Measurements from ENCODE around the gene BAAT. TPM values are rescaled to one million over a fixed set of nuclear protein-coding genes. Genes with fewer than 3 reads are reported as not detected.

Gene BAAT
- total RNA-seq, 2 donors from 2014 or later: 0.16 TPM; not detected in 1

- no peak for ATAC-seq
- intact Hi-C loops (cut with DNase I): loop anchor here in 1 of 2 donors (5.0 kb wide), 1 partner anchor 47 kb away; no protein-coding TSS in a partner anchor
- DNase-seq: peak; percentile 27
Observed at GRCh38 chr9:101400120-101400519, 15.3 kb upstream of the BAAT start.

DNA sequence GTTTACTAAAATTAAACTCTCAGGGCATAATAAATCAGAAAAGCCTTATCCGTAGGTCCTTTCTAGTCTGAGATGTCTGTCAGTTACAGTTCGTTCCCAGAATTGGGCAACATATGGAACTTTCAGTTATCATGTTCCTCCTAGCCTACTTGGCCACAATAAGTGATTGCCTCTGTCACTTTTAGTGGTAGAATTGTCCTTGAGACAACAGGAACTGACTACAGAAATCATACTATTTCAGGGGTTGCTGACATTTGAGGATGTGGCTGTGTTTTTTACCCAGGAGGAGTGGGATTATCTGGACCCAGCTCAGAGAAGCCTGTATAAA, 14.8 kb upstream of the BAAT start:
- intact Hi-C loops (cut with DNase I): loop anchor here in 1 of 2 donors (10.0 kb wide), 1 partner anchor 135 kb away; the partner anchor contains the start of gene RNF20
- DNase-seq (no peak), ATAC-seq (no peak)

GRCh38 chr9:101398930-101399642, 14.3 kb upstream of the BAAT start:
- DNase-seq (no peak), ATAC-seq (peak; percentile 23 to 28)
- intact Hi-C loops (cut with DNase I): loop anchor here in 1 of 2 donors (10.0 kb wide), 1 partner anchor 136 kb away; the partner anchor contains the start of gene RNF20

DNA sequence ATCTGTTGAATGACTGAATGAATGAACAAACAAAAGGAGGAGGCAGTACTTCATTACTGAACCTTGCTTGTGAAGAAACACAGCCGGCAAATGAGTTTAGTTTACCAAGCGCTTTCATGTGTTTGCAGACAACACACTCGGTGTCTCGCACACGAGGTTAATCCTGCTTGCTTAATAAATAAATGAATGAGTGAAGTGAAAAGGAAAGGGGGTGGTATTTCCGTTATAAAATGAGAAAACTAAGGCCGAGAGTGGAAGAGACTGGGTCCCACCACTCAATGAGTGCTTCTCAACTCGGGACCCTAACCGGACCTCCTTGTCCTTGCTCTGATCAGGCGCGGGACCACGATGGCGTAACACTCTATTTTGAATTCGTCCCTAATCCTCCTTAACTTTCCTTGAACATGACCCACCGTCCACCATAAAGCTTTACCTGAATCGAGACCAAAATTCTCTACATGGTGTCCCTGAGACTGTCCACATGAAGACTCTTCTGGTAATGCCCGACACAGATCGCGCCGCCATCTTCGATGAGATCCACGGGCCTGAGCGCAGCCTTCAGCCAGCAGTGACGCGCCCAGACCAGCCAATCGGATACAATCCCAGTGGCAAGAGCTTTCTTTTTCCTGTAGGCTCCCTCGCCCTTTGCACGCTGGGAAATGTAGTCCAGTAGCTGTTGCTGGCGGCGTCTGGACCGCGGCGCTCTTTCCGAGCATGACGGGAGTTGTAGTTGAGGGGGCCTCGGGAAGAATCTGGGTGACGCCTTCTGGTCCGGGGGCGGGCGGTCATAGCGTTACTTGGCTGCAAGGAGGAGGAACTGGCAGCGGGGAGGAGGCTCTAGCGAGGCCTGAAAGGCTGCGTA, 13.5 kb upstream of the BAAT start, which contains the start of the genes MRPL50 and ZNF189:
TSS of gene MRPL50 (minus strand) at position 551 of the 862 bp plus-strand sequence. CDS start at position 525, 26 bp downstream.
TSS of gene ZNF189 (plus strand) at position 784 of the 862 bp plus-strand sequence. CDS start 306 bp downstream, outside the sequence.
- DNase-seq (peak; percentile 99), ATAC-seq (peak; percentile 98 to 99)
- intact Hi-C loops (cut with DNase I): loop anchor here in 1 of 2 donors (10.0 kb wide), 1 partner anchor 137 kb away; the partner anchor contains the start of gene RNF20

- DNase-seq (no peak), ATAC-seq (no peak)
- intact Hi-C loops (cut with DNase I): loop anchor here in 1 of 2 donors (10.0 kb wide), 1 partner anchor 137 kb away; the partner anchor contains the start of gene RNF20
Observed at GRCh38 chr9:101397746-101398067, 12.9 kb upstream of the BAAT start.

GRCh38 chr9:101394687-101395086, 9.9 kb upstream of the BAAT start:
- intact Hi-C loops (cut with DNase I): loop anchor here in 1 of 2 donors (10.0 kb wide), 1 partner anchor 140 kb away; the partner anchor contains the start of gene RNF20
- ATAC-seq (no peak), DNase-seq (no peak)

DNA sequence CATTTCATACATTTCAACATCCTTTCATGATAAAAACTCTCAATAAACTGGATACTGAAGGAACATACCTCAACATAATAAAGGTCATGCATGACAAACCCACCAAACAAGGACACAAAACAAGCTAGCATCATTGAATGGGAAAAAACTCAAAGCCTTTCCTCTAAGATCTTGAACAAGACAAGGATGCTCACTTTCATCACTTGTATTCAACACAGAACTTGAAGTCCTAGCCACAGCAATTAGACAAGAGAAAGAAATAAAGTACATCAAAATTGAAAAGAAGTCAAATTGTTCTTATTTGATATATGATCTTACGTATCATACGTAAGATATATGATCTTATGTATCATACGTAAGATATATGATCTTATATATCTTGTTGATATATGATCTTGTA, 8.3 kb upstream of the BAAT start:
- ATAC-seq: no peak
- intact Hi-C loops (cut with DNase I): loop anchor here in 1 of 2 donors (10.0 kb wide), 1 partner anchor 142 kb away; the partner anchor contains the start of gene RNF20
- no peak for DNase-seq

- ATAC-seq: no peak
- DNase-seq: no peak
- intact Hi-C loops (cut with DNase I): no loop called here
Observed at GRCh38 chr9:101388507-101388993, 3.7 kb upstream of the BAAT start.

DNA sequence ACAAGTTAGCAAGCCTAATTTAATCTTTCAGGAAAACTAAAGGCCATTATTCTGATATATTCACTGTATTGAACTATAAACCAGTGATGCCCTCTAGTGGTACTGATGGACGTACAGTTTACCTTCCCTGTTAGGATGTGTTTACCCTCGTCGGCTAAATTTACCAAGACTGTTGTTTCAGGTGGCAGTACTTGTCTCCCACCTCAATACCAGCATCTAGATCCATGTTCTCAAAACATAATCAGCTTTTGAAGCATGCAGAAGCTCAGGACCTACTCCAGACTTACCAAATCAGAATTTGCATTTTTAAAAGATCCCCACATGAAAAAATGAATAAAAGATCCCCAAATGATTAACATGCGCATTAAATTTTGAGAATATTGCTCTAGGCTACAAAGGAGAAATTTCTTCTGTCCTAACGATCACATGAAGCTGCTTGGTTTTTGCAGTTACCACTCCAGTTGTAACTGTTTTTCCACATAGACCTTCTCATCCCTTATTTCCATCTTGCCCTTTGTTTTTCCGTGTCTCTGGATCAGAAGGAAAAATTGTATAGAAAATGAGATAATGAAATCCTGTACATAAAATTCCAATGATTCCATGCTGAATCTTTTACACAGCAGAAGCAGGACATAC, 3.2 kb upstream of the BAAT start:
- ATAC-seq: peak in 1 of 2 donors; percentile 56
- DNase-seq: no peak
- intact Hi-C loops (cut with DNase I): no loop called here

DNA sequence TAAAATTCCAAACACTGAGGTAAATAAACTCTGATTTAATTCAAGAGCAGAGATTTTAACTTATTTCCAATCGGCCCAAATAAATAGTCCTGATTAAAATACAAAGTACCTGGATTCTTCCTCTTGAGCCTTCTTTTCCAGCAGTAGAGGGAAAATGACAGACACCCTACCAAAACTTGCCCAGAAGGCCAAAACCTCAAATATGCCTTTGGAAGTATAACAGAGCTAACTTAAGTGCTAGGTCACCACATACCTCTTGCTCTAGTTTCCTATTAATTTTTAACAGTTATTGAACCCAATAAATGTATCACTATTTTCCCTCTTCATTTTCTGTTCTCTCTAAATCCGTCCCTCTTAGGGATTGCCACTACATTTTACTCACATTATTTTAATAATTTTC, 1.4 kb downstream of the BAAT start:
- DNase-seq (no peak), ATAC-seq (no peak)
- intact Hi-C loops (cut with DNase I): no loop called here

DNA sequence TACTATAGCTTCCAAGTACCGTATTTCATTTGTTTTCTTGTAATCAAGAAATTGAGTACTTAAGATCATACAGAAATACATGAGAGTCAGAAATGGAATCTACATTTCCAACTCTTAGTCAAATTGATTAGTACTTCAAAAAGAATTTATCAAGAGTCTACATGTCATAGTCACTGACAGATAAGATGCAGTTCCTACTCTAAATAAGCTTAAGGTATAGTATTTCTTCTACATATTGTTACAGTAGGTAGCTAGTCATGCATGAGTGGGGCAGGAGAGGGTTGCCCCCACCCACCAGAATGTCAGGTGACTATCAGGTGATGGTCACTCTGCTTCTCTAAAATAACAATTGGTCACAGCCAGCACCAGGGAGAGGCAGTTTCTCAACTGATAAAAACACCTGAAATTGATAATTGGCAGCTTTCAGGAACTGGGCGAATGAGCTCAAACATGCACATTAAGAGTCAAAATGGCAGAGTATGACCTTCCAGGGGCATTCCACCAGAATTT, 2.9 kb downstream of the BAAT start:
- no peak for ATAC-seq
- intact Hi-C loops (cut with DNase I): no loop called here
- no peak for DNase-seq

DNA sequence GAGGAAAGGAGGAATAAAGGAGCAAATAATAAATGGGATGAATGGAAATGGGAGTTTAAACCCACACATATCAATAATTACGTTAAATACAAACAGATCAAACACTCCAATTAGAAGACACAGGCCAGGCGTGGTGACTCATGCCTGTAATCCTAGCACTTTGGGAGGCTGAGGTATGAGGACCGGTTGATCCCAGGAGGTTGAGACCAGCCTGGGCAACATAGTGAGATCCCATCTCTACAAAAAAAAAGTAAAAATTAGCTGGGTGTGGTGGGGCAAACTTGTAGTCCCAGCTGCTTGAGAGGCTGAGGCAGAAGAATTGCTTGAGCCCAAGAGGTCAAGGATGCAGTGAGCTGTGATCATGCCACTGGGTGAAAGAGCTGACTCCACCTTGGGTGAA, 3.7 kb downstream of the BAAT start:
- intact Hi-C loops (cut with DNase I): no loop called here
- DNase-seq: no peak
- no peak for ATAC-seq

- DNase-seq: no peak
- no peak for ATAC-seq
- intact Hi-C loops (cut with DNase I): no loop called here
Observed at GRCh38 chr9:101380295-101380694, 4.5 kb downstream of the BAAT start.

DNA sequence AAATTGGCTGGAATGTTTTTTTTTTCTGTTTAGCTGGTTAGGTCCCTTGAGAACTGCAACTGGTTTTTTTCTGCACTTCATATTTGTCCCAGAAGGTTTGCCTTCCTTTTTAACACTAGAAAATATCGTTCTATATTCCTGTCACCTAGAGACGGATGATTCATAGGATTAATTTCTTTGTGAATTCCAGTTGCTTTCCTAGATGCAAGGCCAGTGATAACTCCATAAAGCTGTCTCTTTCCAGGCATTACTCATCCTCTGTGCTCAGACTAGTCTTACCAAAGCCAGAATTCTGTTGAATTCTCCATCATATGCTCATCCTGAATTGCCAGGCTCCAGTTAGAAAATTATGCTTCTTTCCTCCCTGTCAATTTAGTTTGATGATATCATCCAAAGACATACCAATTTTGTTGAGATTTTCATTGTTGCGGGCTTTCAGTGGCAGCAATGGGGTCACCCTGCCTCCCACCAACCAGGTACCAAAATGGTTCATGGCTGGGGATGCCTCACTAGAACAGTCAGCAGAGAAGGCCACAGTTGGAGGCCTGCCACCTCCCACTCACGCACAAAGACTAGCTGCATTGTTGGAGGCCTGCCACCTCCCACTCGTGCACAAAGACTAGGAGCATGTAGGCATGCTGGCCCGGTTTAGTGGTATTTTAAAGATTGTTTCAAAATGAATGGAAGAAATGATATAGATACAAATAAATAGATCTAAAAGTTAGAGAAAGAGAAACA, 8.5 kb downstream of the BAAT start:
- intact Hi-C loops (cut with DNase I): no loop called here
- no peak for DNase-seq
- ATAC-seq: no peak

- ATAC-seq: no peak
- DNase-seq: no peak
- intact Hi-C loops (cut with DNase I): no loop called here
Observed at GRCh38 chr9:101375546-101375945, 9.3 kb downstream of the BAAT start.

DNA sequence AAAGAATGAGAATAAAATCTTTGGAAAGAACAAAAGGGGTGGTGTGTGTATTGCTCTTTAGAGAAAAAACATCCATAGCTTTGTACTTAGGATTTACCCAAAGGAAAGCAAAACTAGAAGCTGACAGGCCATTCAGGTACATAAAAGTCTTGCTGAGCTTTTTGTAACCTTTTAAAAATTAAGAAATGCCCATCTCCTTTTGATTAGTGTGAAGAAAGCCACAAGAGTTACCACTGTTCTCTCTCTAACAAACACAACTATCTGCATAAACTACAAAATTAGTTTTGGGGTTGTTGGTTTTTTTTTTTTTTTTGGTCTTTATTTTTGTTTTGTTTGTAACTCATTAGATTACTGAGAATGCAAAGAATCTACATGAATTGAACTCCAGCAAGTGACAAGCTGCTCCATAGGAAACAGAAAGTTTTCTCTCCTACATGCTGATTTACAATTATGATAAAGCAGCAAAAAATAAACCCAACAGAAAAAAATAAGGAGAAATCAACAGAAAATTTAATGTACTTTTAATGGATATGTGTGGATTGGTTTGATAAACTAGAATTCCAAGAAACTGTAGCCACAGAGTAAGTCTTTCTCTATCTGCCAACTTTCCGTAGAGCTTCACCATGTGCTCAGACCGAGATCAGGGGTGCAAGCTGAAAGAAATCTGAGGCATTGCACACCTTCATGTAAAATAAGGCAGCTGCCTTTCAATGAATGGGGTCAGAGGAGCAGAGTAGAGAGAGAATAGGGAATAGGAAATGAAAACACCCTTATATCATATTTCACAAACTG, 12.3 kb downstream of the BAAT start:
- no peak for ATAC-seq
- intact Hi-C loops (cut with DNase I): no loop called here

GRCh38 chr9:101371813-101372212, 13.0 kb downstream of the BAAT start:
- intact Hi-C loops (cut with DNase I): no loop called here
- no peak for ATAC-seq
- DNase-seq: no peak

More for the DNA sequence above, 12.3 kb downstream of the BAAT start:
- DNase-seq: no peak

Data from left cardiac atrium (tissue), 4 donors.